ENCODE data around the gene COX7B2. TPM values are rescaled to one million over a fixed set of nuclear protein-coding genes. Genes with fewer than 3 reads are reported as not detected.

The COX7B2 gene
- total RNA-seq, 4 donors from 2014 or later: not detected

DNA sequence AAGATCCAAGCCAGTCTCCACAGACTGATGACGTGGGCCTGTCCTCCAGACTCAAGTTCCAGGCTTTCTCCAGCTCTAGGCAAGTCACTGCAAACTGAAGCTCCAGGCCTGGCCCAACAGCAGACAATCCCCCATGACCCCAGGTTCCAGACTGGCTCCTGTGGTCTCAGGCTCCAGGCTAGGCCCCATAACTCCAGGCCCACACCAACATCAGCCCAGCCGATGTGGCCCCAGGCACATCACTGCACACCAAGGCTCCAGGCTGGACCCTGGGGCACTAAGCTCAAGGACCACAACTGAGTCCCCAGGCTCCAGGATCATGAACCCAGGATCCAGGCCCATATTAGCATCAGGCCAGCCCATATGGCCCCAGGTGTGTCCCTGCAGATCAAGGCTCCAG is 143.6 kb downstream of the COX7B2 start:
- H3K4me1 ChIP-seq: no peaks in the 10 kb centered on the region
- no peak for DNase-seq (ENCODE audit: extremely low spot score)
- TF ChIP-seq POLR2A (IDR thresholded peaks at IDR 0.05; ENCODE audit: low read depth) (no peak), EP300 (IDR thresholded peaks at IDR 0.05) (no peak), CTCF (IDR thresholded peaks at IDR 0.05) (no peak), POLR2AphosphoS5 (IDR thresholded peaks at IDR 0.05) (no peak)
- no peaks in the 10 kb centered on the region for H3K27me3 ChIP-seq
- WGBS: 100% methylated on average over 1 of the region's 2 CpGs
- no peak overlapping the region for H3K27ac ChIP-seq (replicated peaks in 1 of 4)
- H3K36me3 ChIP-seq: no peaks in the 10 kb centered on the region
- H3K4me3 ChIP-seq: no peak overlapping the region
- intact Hi-C loops (cut with DNase I): no loop called here
- no peaks in the 10 kb centered on the region for H3K9me3 ChIP-seq

DNA sequence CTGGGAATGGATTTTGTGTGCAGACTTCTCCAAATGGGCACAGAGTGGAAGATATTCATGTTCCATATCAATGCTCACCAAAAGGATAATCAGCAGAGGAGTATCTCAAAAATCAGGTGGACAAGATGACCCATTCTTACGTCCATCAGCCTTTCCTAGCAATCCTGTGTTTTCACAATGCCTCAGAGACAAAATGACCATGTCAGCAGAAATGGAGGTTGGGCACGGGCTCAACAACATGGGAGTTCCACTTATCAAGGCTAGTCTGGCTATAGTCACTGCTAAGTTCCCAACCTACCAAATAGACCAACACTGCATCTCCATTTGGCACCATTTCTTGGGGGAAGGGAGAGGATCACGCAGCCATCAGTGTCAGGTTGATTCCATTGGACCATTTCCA is 179.0 kb downstream of the COX7B2 start:
- intact Hi-C loops (cut with DNase I): no loop called here
- Histone ChIP-seq H3K9me3 (no peaks in the 10 kb centered on the region), H3K36me3 (no peaks in the 10 kb centered on the region), H3K27me3 (peaks cover 0 to 5% (median 2%) of the 10 kb centered on the region in 4 donors), H3K4me1 (no peaks in the 10 kb centered on the region), H3K27ac (replicated peaks in 1 of 4) (no peak overlapping the region), H3K4me3 (no peak overlapping the region)
- no peak for DNase-seq (ENCODE audit: extremely low spot score)
- no peak for TF ChIP-seq POLR2A (IDR thresholded peaks at IDR 0.05; ENCODE audit: low read depth)
- no peak for TF ChIP-seq CTCF (IDR thresholded peaks at IDR 0.05)
- TF ChIP-seq EP300 (IDR thresholded peaks at IDR 0.05): no peak
- TF ChIP-seq POLR2AphosphoS5 (IDR thresholded peaks at IDR 0.05): no peak
- WGBS: 84% methylated on average over 3 of the region's 3 CpGs

DNA sequence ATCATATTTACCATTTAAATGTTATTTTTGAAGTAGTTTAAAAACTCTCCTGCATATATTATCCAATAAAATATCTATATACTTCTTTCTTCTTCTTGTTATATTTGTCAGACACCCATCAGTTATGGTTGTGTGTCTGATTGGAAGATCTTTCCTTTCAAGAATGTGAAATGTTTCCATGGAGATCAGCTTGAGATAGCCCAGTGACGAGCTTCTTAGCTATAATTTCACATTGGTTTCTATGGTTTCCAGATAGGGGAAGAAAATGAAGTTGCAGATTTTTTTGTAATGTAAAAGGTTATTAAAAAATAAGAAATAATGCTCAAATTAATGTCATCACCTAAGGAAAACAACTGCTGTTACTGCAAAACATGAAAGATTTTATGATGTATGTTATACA is 189.0 kb downstream of the COX7B2 start:
- TF ChIP-seq EP300 (IDR thresholded peaks at IDR 0.05) (no peak), CTCF (IDR thresholded peaks at IDR 0.05) (no peak), POLR2A (IDR thresholded peaks at IDR 0.05; ENCODE audit: low read depth) (no peak), POLR2AphosphoS5 (IDR thresholded peaks at IDR 0.05) (no peak)
- intact Hi-C loops (cut with DNase I): no loop called here
- Histone ChIP-seq H3K4me3 (no peak overlapping the region), H3K27ac (replicated peaks in 1 of 4) (no peak overlapping the region), H3K27me3 (peaks cover 0 to 8% (median under 1%) of the 10 kb centered on the region in 4 donors), H3K4me1 (no peaks in the 10 kb centered on the region), H3K36me3 (no peaks in the 10 kb centered on the region), H3K9me3 (peaks cover 0 to 3% (median 0%) of the 10 kb centered on the region in 4 donors)
- DNase-seq (ENCODE audit: extremely low spot score): no peak
- WGBS: 56% methylated on average over 1 of the region's 1 CpG

GRCh38 chr4:46717950-46718349 is 191.1 kb downstream of the COX7B2 start:
- H3K4me1 ChIP-seq: no peaks in the 10 kb centered on the region

GRCh38 chr4:46715468-46715867 is 193.6 kb downstream of the COX7B2 start:
- H3K9me3 ChIP-seq: no peaks in the 10 kb centered on the region
- no peaks in the 10 kb centered on the region for H3K27me3 ChIP-seq
- H3K36me3 ChIP-seq: no peaks in the 10 kb centered on the region
- no peaks in the 10 kb centered on the region for H3K4me1 ChIP-seq
- no peak for DNase-seq (ENCODE audit: extremely low spot score)
- no peak overlapping the region for H3K27ac ChIP-seq (replicated peaks in 1 of 4)
- intact Hi-C loops (cut with DNase I): no loop called here
- TF ChIP-seq POLR2AphosphoS5 (IDR thresholded peaks at IDR 0.05): no peak
- TF ChIP-seq CTCF (IDR thresholded peaks at IDR 0.05): no peak
- no peak for TF ChIP-seq POLR2A (IDR thresholded peaks at IDR 0.05; ENCODE audit: low read depth)
- TF ChIP-seq EP300 (IDR thresholded peaks at IDR 0.05): no peak
- 67% methylated on average over 3 of the region's 3 CpGs for WGBS
- no peak overlapping the region for H3K4me3 ChIP-seq

More at GRCh38 chr4:46717950-46718349, 191.1 kb downstream of the COX7B2 start:
- peaks cover 0 to 3% (median 0%) of the 10 kb centered on the region in 4 donors for H3K9me3 ChIP-seq
- TF ChIP-seq POLR2AphosphoS5 (IDR thresholded peaks at IDR 0.05): no peak
- H3K4me3 ChIP-seq: no peak overlapping the region
- no peaks in the 10 kb centered on the region for H3K27me3 ChIP-seq
- no peak for DNase-seq (ENCODE audit: extremely low spot score)
- H3K27ac ChIP-seq (replicated peaks in 1 of 4): no peak overlapping the region
- no peaks in the 10 kb centered on the region for H3K36me3 ChIP-seq
- intact Hi-C loops (cut with DNase I): no loop called here
- 78% methylated on average over 1 of the region's 1 CpG for WGBS
